Activated naive CD8-positive, alpha-beta T cell treated with anti-CD3 and anti-CD28 coated beads for 36 hours (primary cell): ENCODE data around the gene PSMB3. TPM values are rescaled to one million over a fixed set of nuclear protein-coding genes. Genes with fewer than 3 reads are reported as not detected.
"Not testable (repeated sequence)": the region's sequence is repeated elsewhere in the genome, so short reads cannot be mapped to it uniquely, and the experiment has no call there.

Experiments used
- DNase-seq: peaks from one replicate; pipeline ENCODE4 v3.0.0; 2021
- H3K27ac Mint-ChIP-seq: one replicate; pipeline ENCODE4 v1.8.0; 2022; ENCODE audit warnings: mild to moderate bottlenecking, moderate library complexity, mixed read lengths
- H3K27me3 Mint-ChIP-seq: one replicate; pipeline ENCODE4 v1.8.0; 2022; ENCODE audit warnings: mild to moderate bottlenecking, mixed read lengths
- H3K36me3 Mint-ChIP-seq: one replicate; pipeline ENCODE4 v1.8.0; 2021; ENCODE audit warnings: mild to moderate bottlenecking, mixed read lengths
- H3K4me1 Mint-ChIP-seq: one replicate; pipeline ENCODE4 v1.8.0; 2021; ENCODE audit warnings: mixed read lengths
- H3K4me3 Mint-ChIP-seq: one replicate; pipeline ENCODE4 v1.8.0; 2022; ENCODE audit warnings: mild to moderate bottlenecking, moderate library complexity, mixed read lengths
- H3K9me3 Mint-ChIP-seq: one replicate; pipeline ENCODE4 v1.8.0; 2022; ENCODE audit warnings: mixed read lengths
- total RNA-seq, 2 experiments: library from RNA; stranded (reverse); gene quantifications; one replicate each; pipeline ENCODE4 v1.2.3, GENCODE V29; 2021

The PSMB3 gene
- total RNA-seq, 2 experiments from 2014 or later, result 284 to 288 TPM

DNA sequence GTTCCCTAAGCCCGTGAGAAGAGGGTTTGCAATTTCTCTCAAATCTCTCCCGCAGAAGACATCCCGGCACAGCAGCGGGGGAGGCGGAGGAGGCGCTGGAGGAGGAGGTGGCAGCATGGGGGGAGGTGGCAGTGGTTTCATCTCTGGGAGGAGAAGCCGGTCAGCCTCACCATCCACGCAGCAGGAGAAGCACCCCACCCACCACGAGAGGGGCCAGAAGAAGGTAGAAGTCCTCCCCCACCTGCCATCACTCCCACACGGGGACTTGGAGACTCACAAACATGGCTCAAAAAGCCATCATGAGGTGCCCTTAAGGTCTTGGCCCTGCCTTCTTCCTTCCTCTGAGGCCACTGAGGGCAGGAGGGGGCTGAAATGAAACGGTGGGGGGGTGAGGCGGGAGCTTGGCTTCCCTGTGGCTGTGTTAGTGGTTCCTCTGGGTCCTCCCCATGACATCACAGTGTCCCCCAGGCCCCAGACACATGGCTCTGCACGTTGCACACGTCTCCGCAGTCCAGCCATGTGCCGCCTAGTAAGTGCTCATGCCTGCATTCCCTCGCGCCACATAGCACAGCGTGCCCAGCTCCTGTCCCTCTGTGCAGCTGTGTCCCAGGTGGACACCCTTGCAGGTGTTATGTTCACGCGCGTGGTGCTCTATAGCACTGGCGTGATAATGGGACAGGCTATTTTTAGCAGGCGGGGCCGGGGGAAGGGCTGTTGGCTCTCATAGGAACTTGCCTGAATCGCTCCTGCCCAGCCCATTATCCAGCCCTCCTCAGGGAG, 40.6 kb upstream of the PSMB3 start:
- no peaks in the 10 kb centered on the region for H3K27me3 Mint-ChIP-seq
- H3K9me3 Mint-ChIP-seq, result no peaks in the 10 kb centered on the region
- H3K4me1 Mint-ChIP-seq, result peaks cover 66% of the 10 kb centered on the region
- DNase-seq, result no peak
- peak overlapping the region; percentile 74 for H3K27ac Mint-ChIP-seq
- H3K36me3 Mint-ChIP-seq, result peaks cover 42% of the 10 kb centered on the region
- H3K4me3 Mint-ChIP-seq, result peak overlapping the region; percentile 26

DNA sequence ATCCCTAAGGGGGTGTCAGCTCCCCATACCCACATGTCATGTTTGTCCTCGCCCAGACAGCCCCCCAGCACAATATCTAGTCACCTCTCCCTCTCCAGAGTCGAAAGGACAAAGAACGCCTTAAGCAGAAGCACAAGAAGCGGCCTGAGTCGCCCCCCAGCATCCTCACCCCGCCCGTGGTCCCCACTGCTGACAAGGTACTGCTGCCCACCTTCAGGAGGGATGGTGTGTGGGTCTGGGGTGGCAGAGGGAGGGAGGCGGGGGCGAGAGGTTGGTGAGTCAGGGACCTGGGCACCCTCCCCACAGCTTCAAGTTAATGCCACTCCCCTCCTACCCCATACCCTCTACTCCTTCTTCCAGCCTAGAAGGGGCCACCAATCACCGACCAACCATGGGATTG, 39.9 kb upstream of the PSMB3 start:
- peaks cover 38% of the 10 kb centered on the region for H3K36me3 Mint-ChIP-seq
- H3K4me3 Mint-ChIP-seq, result no peak overlapping the region
- H3K27me3 Mint-ChIP-seq, result no peaks in the 10 kb centered on the region
- no peak for DNase-seq
- H3K9me3 Mint-ChIP-seq, result no peaks in the 10 kb centered on the region
- H3K27ac Mint-ChIP-seq, result peak overlapping the region; percentile 74
- peaks cover 60% of the 10 kb centered on the region for H3K4me1 Mint-ChIP-seq

GRCh38 chr17:38713456-38714075, 39.0 kb upstream of the PSMB3 start:
- no peak for DNase-seq
- Mint-ChIP-seq H3K36me3 (peaks cover 36% of the 10 kb centered on the region), H3K4me1 (peaks cover 53% of the 10 kb centered on the region), H3K27me3 (no peaks in the 10 kb centered on the region), H3K27ac (peak overlapping the region; percentile 38), H3K9me3 (no peaks in the 10 kb centered on the region), H3K4me3 (no peak overlapping the region)

DNA sequence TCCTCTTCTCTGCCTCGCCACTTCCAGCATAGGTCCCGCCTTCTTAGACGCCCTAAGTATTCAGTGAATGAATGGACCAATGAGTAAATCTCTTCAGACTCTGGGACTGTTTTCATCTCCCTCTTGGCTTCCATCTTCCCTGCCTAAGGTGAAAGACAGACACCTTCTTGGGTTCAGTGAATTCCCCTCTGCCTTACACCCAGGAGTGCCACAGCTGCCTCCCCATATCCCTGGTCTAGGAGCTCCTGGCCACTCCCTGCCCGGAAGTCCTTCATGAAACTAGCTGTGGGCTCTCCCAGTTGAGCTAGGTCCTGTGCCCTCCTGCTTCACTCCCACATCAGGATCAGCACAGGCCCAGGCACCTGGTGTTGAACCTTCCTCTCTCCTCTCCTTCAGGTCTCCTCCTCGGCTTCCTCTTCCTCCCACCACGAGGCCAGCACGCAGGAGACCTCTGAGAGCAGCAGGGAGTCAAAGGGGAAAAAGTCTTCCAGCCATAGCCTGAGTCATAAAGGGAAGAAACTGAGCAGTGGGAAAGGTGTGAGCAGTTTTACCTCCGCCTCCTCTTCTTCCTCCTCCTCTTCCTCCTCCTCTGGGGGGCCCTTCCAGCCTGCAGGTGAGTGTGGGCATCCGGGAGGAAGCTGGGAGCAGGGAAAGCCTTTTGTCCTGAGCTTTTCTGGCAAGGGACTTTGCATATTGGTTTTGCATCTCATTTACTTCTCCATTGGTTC, 37.2 kb upstream of the PSMB3 start:
- peaks cover 41% of the 10 kb centered on the region for H3K4me1 Mint-ChIP-seq
- H3K27ac Mint-ChIP-seq, result peak overlapping the region; percentile 85
- no peaks in the 10 kb centered on the region for H3K9me3 Mint-ChIP-seq
- H3K27me3 Mint-ChIP-seq, result no peaks in the 10 kb centered on the region
- H3K4me3 Mint-ChIP-seq, result peak overlapping the region; percentile 11
- no peak for DNase-seq
- peaks cover 33% of the 10 kb centered on the region for H3K36me3 Mint-ChIP-seq

- Mint-ChIP-seq H3K27me3 (no peaks in the 10 kb centered on the region), H3K27ac (peak overlapping the region; percentile 7), H3K9me3 (no peaks in the 10 kb centered on the region), H3K36me3 (peaks cover 31% of the 10 kb centered on the region), H3K4me1 (peaks cover 34% of the 10 kb centered on the region), H3K4me3 (no peak overlapping the region)
- no peak for DNase-seq
These were observed 36.1 kb upstream of the PSMB3 start for GRCh38 chr17:38716368-38717005.

DNA sequence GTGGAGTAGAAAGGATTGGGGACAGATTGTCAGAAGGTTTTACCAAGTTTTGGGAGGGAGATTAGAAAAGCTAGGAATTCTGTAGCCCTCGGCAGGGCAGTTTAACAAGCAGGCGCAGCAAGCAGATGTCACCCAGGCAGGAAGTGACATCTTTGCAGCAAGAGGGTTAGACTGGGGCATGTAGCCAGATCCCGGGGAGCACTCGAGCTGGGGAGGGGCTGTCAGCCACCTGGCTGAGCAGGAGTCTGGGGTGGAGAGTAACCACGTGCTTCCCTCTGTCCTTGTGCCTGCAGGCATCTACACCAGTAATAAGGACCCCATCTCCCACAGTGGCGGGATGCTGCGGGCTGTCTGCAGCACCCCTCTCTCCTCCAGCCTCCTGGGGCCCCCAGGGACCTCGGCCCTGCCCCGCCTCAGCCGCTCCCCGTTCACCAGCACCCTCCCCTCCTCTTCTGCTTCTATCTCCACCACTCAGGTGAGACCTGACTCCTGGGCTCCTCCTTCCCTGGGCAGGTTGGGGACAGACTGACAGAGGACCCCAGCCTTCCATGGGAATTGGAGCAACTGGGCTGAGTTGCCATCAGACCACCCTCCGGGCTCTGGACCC, 35.3 kb upstream of the PSMB3 start:
- no peak overlapping the region for H3K4me3 Mint-ChIP-seq
- H3K27ac Mint-ChIP-seq, result peak overlapping the region; percentile 7
- no peaks in the 10 kb centered on the region for H3K9me3 Mint-ChIP-seq
- H3K36me3 Mint-ChIP-seq, result peaks cover 31% of the 10 kb centered on the region
- no peaks in the 10 kb centered on the region for H3K27me3 Mint-ChIP-seq
- DNase-seq, result no peak
- H3K4me1 Mint-ChIP-seq, result peaks cover 27% of the 10 kb centered on the region

DNA sequence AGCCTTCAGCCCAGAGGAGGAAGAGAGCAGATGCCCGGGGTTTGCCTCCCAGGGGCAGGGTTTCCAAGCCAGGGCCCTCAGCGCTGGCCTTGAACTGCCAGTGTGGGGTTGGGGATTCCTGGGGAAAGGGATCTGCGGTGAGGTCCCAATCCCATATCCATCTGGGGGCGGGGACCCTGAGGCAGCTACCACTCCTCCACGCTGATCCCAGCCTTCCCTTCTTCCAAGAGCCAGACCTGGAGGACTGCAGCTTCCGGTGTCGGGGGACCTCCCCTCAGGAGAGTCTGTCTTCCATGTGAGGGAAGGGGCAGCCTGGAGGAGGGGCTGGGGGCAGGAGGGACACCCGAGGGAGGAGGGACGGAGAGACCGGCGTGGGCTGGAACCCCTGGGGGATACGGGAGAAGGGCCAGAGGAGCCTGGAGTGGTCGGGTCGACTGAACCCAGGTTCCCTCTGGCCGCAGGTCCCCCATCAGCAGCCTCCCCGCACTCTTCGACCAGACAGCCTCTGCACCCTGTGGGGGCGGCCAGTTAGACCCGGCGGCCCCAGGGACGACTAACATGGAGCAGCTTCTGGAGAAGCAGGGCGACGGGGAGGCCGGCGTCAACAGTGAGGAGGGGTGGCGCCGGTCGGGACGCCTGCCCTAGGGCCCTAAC, 33.1 kb upstream of the PSMB3 start:
- Mint-ChIP-seq H3K27me3 (no peaks in the 10 kb centered on the region), H3K9me3 (no peaks in the 10 kb centered on the region), H3K27ac (no peak overlapping the region), H3K36me3 (peaks cover 31% of the 10 kb centered on the region), H3K4me3 (no peak overlapping the region), H3K4me1 (peaks cover 25% of the 10 kb centered on the region)
- no peak for DNase-seq

GRCh38 chr17:38719943-38720641, 32.4 kb upstream of the PSMB3 start:
- Mint-ChIP-seq H3K36me3 (peaks cover 29% of the 10 kb centered on the region), H3K4me1 (peaks cover 20% of the 10 kb centered on the region), H3K9me3 (no peaks in the 10 kb centered on the region), H3K27me3 (no peaks in the 10 kb centered on the region), H3K4me3 (no peak overlapping the region), H3K27ac (no peak overlapping the region)
- DNase-seq, result no peak

DNA sequence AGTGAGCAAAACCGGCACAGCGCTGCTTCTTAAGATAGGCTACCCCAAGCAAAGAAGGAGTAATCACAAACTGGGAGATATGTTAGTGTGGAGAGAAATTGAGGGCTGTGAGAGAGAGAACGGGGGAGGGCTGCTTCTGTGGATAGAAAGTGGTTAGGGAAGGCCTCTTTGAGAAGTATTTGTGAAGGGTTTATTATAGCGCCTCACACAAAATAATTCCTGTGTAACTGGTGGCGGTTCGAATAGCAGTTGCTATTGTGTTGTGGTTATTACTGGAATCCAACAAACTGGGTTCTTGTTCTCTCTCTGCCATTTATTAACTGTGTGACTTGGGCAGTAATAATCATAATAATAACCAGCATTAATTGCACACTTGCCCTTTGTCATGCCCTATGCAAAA, 31.6 kb upstream of the PSMB3 start:
- no peaks in the 10 kb centered on the region for H3K9me3 Mint-ChIP-seq
- peaks cover 15% of the 10 kb centered on the region for H3K4me1 Mint-ChIP-seq
- no peak overlapping the region for H3K27ac Mint-ChIP-seq
- no peak for DNase-seq
- no peak overlapping the region for H3K4me3 Mint-ChIP-seq
- peaks cover 28% of the 10 kb centered on the region for H3K36me3 Mint-ChIP-seq
- no peaks in the 10 kb centered on the region for H3K27me3 Mint-ChIP-seq

GRCh38 chr17:38721802-38722201, 30.7 kb upstream of the PSMB3 start:
- Mint-ChIP-seq H3K4me1 (peaks cover 20% of the 10 kb centered on the region), H3K27ac (no peak overlapping the region), H3K4me3 (no peak overlapping the region), H3K9me3 (no peaks in the 10 kb centered on the region), H3K27me3 (no peaks in the 10 kb centered on the region), H3K36me3 (peaks cover 28% of the 10 kb centered on the region)
- DNase-seq, result no peak

- H3K27ac Mint-ChIP-seq, result peak overlapping the region; percentile 9
- peaks cover 32% of the 10 kb centered on the region for H3K36me3 Mint-ChIP-seq
- peaks cover 5% of the 10 kb centered on the region for H3K9me3 Mint-ChIP-seq
- no peak overlapping the region for H3K4me3 Mint-ChIP-seq
- H3K27me3 Mint-ChIP-seq, result no peaks in the 10 kb centered on the region
- no peak for DNase-seq
- peaks cover 47% of the 10 kb centered on the region for H3K4me1 Mint-ChIP-seq
These were observed 28.1 kb upstream of the PSMB3 start for GRCh38 chr17:38724337-38724988.

DNA sequence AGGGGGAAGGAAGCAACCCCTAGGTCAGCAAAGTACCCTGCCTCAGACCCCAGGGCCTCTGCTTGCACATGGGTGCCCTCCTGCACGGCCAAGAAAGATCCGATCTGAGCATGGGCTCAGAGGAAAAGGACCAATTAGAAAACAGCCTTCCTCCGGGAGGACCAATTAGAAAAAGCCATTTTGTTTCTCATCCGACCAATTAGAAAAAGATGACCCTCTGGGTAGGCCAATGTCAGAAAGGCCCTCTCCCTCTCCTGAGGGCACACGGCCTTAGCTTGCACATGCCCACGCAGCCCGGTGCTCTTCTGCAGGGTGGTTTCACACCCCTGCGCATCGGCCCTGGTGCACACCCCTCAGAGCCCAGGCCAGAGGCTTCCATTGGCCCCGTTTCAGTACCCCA, 27.5 kb upstream of the PSMB3 start:
- peaks cover 33% of the 10 kb centered on the region for H3K36me3 Mint-ChIP-seq
- H3K27ac Mint-ChIP-seq, result peak overlapping the region; percentile 34
- H3K4me3 Mint-ChIP-seq, result no peak overlapping the region
- H3K27me3 Mint-ChIP-seq, result no peaks in the 10 kb centered on the region
- peaks cover 45% of the 10 kb centered on the region for H3K4me1 Mint-ChIP-seq
- no peak for DNase-seq
- peaks cover 5% of the 10 kb centered on the region for H3K9me3 Mint-ChIP-seq

GRCh38 chr17:38726145-38726544, 26.4 kb upstream of the PSMB3 start:
- H3K4me3 Mint-ChIP-seq, H3K9me3 Mint-ChIP-seq, H3K27me3 Mint-ChIP-seq, DNase-seq: not testable (repeated sequence)
- H3K36me3 Mint-ChIP-seq, result peaks cover 33% of the 10 kb centered on the region
- peak overlapping the region; percentile 72 for H3K27ac Mint-ChIP-seq
- peaks cover 49% of the 10 kb centered on the region for H3K4me1 Mint-ChIP-seq
